CD14-positive monocyte (primary cell): ENCODE data around the gene MEX3A. TPM values are rescaled to one million over a fixed set of nuclear protein-coding genes. Genes with fewer than 3 reads are reported as not detected.

ENCODE experiments used
- DNase-seq, 3 donors: peaks; one replicate each; pipeline ENCODE4 v3.0.0-alpha.2; 2011 to 2022
- H2AFZ ChIP-seq: 2 replicates; pipeline ENCODE4 v1.6.0; 2012; ENCODE audit warnings: mild to moderate bottlenecking, low read depth, low read length, inconsistent platforms; ENCODE audit not compliant: insufficient read depth, poor library complexity, severe bottlenecking
- H3K27ac ChIP-seq, 2 donors: 1 replicate in 1 of 2; 2 replicates in 1 of 2; pipeline ENCODE4 v1.5.1; 2012 to 2013; ENCODE audit warnings: low read length in 2 of 2, control low read depth in 1 of 2, inconsistent platforms in 1 of 2, low read depth in 1 of 2, mild to moderate bottlenecking in 1 of 2
- H3K27me3 ChIP-seq, 2 donors: one replicate each; pipeline versions ENCODE4 v1.6.0 to v1.6.1; 2011 to 2013; ENCODE audit warnings: low read length in 2 of 2; ENCODE audit not compliant: control insufficient read depth in 2 of 2, insufficient read depth in 2 of 2
- H3K36me3 ChIP-seq, 2 donors: replicated peaks in 1 of 2; 1 replicate in 1 of 2; 2 replicates in 1 of 2; pipeline versions ENCODE4 v1.5.1 to v1.6.1; 2012 to 2013; ENCODE audit warnings: low read length in 2 of 2, control low read depth in 1 of 2, inconsistent platforms in 1 of 2, mild to moderate bottlenecking in 1 of 2; ENCODE audit not compliant: insufficient read depth in 2 of 2, control insufficient read depth in 1 of 2
- H3K4me1 ChIP-seq, 2 donors: 1 replicate in 1 of 2; 2 replicates in 1 of 2; pipeline versions ENCODE4 v1.5.1 to v1.6.1; 2012 to 2013; ENCODE audit warnings: low read length in 2 of 2, control low read depth in 1 of 2, inconsistent platforms in 1 of 2, mild to moderate bottlenecking in 1 of 2, moderate library complexity in 1 of 2; ENCODE audit not compliant: insufficient read depth in 2 of 2, control insufficient read depth in 1 of 2
- H3K4me2 ChIP-seq: replicated peaks from 2 replicates; pipeline ENCODE3; 2012; ENCODE audit warnings: low read length, moderate library complexity, mild to moderate bottlenecking; ENCODE audit not compliant: poor library complexity, severe bottlenecking; ENCODE audit errors: extremely low read depth
- H3K4me3 ChIP-seq, 3 experiments: fragments of 200-600 bp in 1 of 3; sonication (generic) in 1 of 3; replicated peaks in 1 of 3; 1 replicate in 2 of 3; 2 replicates in 1 of 3; pipeline ENCODE4 v1.5.1; 2011 to 2013; ENCODE audit warnings: low read length in 3 of 3, mild to moderate bottlenecking in 3 of 3, control low read depth in 2 of 3, low read depth in 2 of 3, inconsistent platforms in 1 of 3, moderate library complexity in 1 of 3
- H3K79me2 ChIP-seq: 2 replicates; pipeline ENCODE4 v1.6.0; 2012; ENCODE audit warnings: mild to moderate bottlenecking, control low read depth, inconsistent platforms, low read length, moderate library complexity; ENCODE audit not compliant: insufficient read depth
- H3K9ac ChIP-seq: 2 replicates; pipeline ENCODE4 v1.6.0; 2017; ENCODE audit warnings: low read length, mild to moderate bottlenecking; ENCODE audit not compliant: insufficient read depth, poor library complexity, severe bottlenecking
- H3K9me3 ChIP-seq, 2 donors: replicated peaks in 1 of 2; 1 replicate in 1 of 2; 2 replicates in 1 of 2; pipeline versions ENCODE4 v1.5.1 to v1.6.1; 2012 to 2013; ENCODE audit warnings: low read length in 2 of 2, control low read depth in 1 of 2; ENCODE audit not compliant: control insufficient read depth in 1 of 2, insufficient read depth in 1 of 2
- H4K20me1 ChIP-seq: 2 replicates; pipeline ENCODE4 v1.6.0; 2012; ENCODE audit warnings: mild to moderate bottlenecking, low read length, control low read depth, moderate library complexity; ENCODE audit not compliant: insufficient read depth
- H3K27ac Mint-ChIP-seq, 7 donors: one replicate each; pipeline ENCODE4 v1.8.0; 2020; ENCODE audit warnings: mild to moderate bottlenecking in 7 of 7, mixed read lengths in 7 of 7, moderate library complexity in 6 of 7, inconsistent platforms in 2 of 7
- H3K27me3 Mint-ChIP-seq, 3 donors: one replicate each; pipeline ENCODE4 v1.8.0; 2021 to 2022; ENCODE audit warnings: low read depth in 3 of 3, mild to moderate bottlenecking in 3 of 3, mixed read lengths in 3 of 3, moderate library complexity in 3 of 3, inconsistent platforms in 1 of 3
- H3K36me3 Mint-ChIP-seq, 2 donors: one replicate each; pipeline ENCODE4 v1.8.0; 2020; ENCODE audit warnings: mixed read lengths in 2 of 2, inconsistent platforms in 1 of 2, mild to moderate bottlenecking in 1 of 2
- H3K4me1 Mint-ChIP-seq: one replicate; pipeline ENCODE4 v1.8.0; 2020; ENCODE audit warnings: mild to moderate bottlenecking, mixed read lengths
- H3K4me3 Mint-ChIP-seq, 2 donors: one replicate each; pipeline ENCODE4 v1.8.0; 2020; ENCODE audit warnings: mild to moderate bottlenecking in 2 of 2, mixed read lengths in 2 of 2, moderate library complexity in 1 of 2
- H3K9me3 Mint-ChIP-seq, 7 donors: one replicate each; pipeline ENCODE4 v1.8.0; 2020 to 2022; ENCODE audit warnings: mixed read lengths in 7 of 7, mild to moderate bottlenecking in 6 of 7, moderate library complexity in 6 of 7, inconsistent platforms in 2 of 7
- CTCF ChIP-seq: fragments of 200-600 bp; IDR thresholded peaks from one replicate; pipeline ENCODE4 v1.8.0; 2022; ENCODE audit warnings: antibody characterized with exemption, mild to moderate bottlenecking
- WGBS: methylation state at CpG from one replicate; pipeline ENCODE4 v1.1.5; 2013; ENCODE audit warnings: missing lambda C conversion rate; ENCODE audit not compliant: insufficient coverage; 5-methylcytosine and 5-hydroxymethylcytosine counted together
- intact Hi-C, 2 donors: fragments of 100-400 bp; cut with micrococcal nuclease; formaldehyde crosslinking; loops; one replicate each; pipeline versions ENCODE4 v1.15.0 to v1.15.1; 2023
- polyA plus RNA-seq, 3 donors: library from polyadenylated mRNA; depleted of rRNA in 1 of 3; unstranded in 2 of 3; stranded (reverse) in 1 of 3; fragments of 300-500 nt in 2 of 3; fragments of >200 nt in 1 of 3; fragmentation: Illumina TruSeq in 2 of 3; gene quantifications; 1 replicate in 2 of 3; 2 replicates in 1 of 3; pipeline ENCODE4 v1.2.3, GENCODE V29; 2012 to 2021

MEX3A gene
- polyA plus RNA-seq, 3 donors, result not detected

- Histone ChIP-seq H3K4me3 (peak overlapping the region in 1 of 3 experiments; percentile 63), H3K4me1 (peaks cover 12 to 20% of the 10 kb centered on the region in 2 donors), H3K9me3 (no peaks in the 10 kb centered on the region), H2AFZ (peak overlapping the region; percentile 68), H3K27ac (no peak overlapping the region), H3K4me2 (peak overlapping the region; percentile 71), H3K36me3 (no peaks in the 10 kb centered on the region), H3K27me3 (peaks cover 24 to 70% of the 10 kb centered on the region in 2 donors), H3K79me2 (no peaks in the 10 kb centered on the region), H4K20me1 (no peaks in the 10 kb centered on the region), H3K9ac (peak overlapping the region; percentile 32)
- Mint-ChIP-seq H3K4me1 (peaks cover 21% of the 10 kb centered on the region), H3K36me3 (peaks cover 0 to 2% of the 10 kb centered on the region in 2 donors), H3K9me3 (peaks cover 0 to 16% (median 0%) of the 10 kb centered on the region in 7 donors), H3K27ac (no peak overlapping the region), H3K4me3 (peak overlapping the region; percentile 43 to 73), H3K27me3 (peaks cover 66 to 80% (median 70%) of the 10 kb centered on the region in 3 donors)
- no peak for DNase-seq
- WGBS, result 62% methylated on average over 53 of the region's 73 CpGs
- no peak for TF ChIP-seq CTCF
- intact Hi-C loops, result loop anchor here in 1 of 2 donors (10.0 kb wide), 1 partner anchor 238 kb away; no protein-coding TSS in a partner anchor
Measured at GRCh38 chr1:156076609-156077429, 5.4 kb downstream of the MEX3A start.

DNA sequence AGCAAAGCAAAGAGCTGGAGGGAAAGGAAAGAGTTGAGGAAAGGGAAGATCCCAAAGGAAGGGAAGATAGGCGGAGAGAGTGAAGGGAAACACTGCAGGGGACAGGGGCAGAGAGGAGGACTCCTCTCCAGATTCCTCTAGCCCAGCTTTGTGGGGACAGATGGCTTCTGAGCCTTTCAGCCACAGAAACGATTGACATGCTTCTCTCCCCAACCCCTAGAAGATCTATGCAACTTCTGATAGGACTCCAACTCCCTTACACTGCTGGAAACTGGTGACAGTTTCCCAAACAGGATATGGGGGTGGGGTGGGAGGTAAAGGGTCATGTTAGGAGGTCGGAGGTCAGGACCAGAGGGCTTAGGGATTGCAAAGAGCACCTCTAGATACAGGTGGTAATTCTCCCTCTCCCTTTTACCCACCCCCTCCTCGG is 6.5 kb downstream of the MEX3A start:
- H3K27me3 Mint-ChIP-seq, result peaks cover 64 to 79% (median 65%) of the 10 kb centered on the region in 3 donors
- Histone ChIP-seq H3K9me3 (no peaks in the 10 kb centered on the region), H3K4me2 (no peak overlapping the region), H3K27me3 (peaks cover 16 to 61% of the 10 kb centered on the region in 2 donors), H2AFZ (no peak overlapping the region), H3K4me3 (no peak overlapping the region), H3K4me1 (peaks cover 11 to 18% of the 10 kb centered on the region in 2 donors), H4K20me1 (no peaks in the 10 kb centered on the region), H3K79me2 (no peaks in the 10 kb centered on the region), H3K27ac (no peak overlapping the region), H3K9ac (no peak overlapping the region), H3K36me3 (no peaks in the 10 kb centered on the region)
- H3K4me1 Mint-ChIP-seq, result peaks cover 16% of the 10 kb centered on the region
- H3K4me3 Mint-ChIP-seq, result peak overlapping the region in 1 of 2 donors; percentile 24
- no peak for TF ChIP-seq CTCF
- no peak for DNase-seq
- H3K27ac Mint-ChIP-seq, result no peak overlapping the region
- WGBS, result no CpG with 5 or more reads among the region's 4 CpGs
- peaks cover 0 to 11% (median 0%) of the 10 kb centered on the region in 7 donors for H3K9me3 Mint-ChIP-seq
- no peaks in the 10 kb centered on the region for H3K36me3 Mint-ChIP-seq
- intact Hi-C loops, result loop anchor here in 1 of 2 donors (10.0 kb wide), 1 partner anchor 239 kb away; no protein-coding TSS in a partner anchor
